ENCODE data around the gene OLFM2.

DNA sequence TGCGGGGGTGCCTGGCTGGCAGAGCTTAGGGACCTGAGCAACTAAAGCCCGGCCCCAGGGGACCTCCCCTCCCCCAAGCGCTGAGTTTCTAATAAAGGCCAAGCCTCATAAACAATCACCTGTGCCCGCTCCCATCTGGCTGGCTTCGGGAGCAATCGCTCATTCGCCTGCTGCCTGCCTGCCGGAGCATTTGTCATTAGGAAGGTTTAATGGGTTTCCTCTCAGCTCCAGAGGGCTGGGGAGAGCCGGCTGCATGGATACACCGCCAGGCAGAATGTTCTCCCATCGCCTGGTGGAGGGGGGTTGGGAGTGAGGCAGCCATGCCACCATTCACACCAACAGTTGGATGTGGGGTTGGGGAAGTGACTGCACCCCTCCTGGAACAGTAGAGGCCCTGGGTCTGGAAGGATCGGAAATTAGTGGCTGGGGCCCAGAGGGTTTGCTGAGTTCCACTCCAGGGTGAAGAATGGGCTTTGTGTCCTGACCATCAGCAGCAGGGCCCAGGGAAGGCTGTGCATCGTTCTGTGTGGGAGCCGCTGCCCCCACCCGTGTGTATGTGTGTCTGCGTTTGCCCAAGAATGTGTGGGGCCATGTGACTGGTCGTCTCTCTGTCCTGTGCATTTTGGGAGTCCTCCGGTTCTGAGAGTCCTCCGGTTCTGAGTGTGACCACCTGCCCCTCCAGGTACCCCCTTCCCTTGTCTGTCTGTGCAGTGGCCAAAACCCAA lies 85.9 kb downstream of the OLFM2 start:
- TF ChIP-seq, protein P1, sequence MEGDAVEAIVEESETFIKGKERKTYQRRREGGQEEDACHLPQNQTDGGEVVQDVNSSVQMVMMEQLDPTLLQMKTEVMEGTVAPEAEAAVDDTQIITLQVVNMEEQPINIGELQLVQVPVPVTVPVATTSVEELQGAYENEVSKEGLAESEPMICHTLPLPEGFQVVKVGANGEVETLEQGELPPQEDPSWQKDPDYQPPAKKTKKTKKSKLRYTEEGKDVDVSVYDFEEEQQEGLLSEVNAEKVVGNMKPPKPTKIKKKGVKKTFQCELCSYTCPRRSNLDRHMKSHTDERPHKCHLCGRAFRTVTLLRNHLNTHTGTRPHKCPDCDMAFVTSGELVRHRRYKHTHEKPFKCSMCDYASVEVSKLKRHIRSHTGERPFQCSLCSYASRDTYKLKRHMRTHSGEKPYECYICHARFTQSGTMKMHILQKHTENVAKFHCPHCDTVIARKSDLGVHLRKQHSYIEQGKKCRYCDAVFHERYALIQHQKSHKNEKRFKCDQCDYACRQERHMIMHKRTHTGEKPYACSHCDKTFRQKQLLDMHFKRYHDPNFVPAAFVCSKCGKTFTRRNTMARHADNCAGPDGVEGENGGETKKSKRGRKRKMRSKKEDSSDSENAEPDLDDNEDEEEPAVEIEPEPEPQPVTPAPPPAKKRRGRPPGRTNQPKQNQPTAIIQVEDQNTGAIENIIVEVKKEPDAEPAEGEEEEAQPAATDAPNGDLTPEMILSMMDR (conservative IDR thresholded peaks at IDR 0.05; ENCODE audit: low read length) = no peak
- no peak for TF ChIP-seq EZH2phosphoT487 (IDR thresholded peaks at IDR 0.05; ENCODE audit: borderline replicate concordance)

All from Loucy (cell line).